Fibroblast of lung (primary cell): ENCODE measurements around the gene AKAP14.

ENCODE experiments used
- CTCF ChIP-seq, 2 donors: IDR thresholded peaks in 1 of 2; conservative IDR thresholded peaks in 1 of 2; 1 replicate in 1 of 2; 2 replicates in 1 of 2; pipeline ENCODE4 v1.5.1; 2011 to 2012; ENCODE audit warnings: low read length in 2 of 2, control low read depth in 1 of 2, inconsistent platforms in 1 of 2, low read depth in 1 of 2, mild to moderate bottlenecking in 1 of 2
- EZH2 ChIP-seq: IDR thresholded peaks from 2 replicates; pipeline ENCODE4 v1.5.1; 2012; ENCODE audit warnings: low read length, control low read depth, mild to moderate bottlenecking; ENCODE audit errors: missing control alignments

DNA sequence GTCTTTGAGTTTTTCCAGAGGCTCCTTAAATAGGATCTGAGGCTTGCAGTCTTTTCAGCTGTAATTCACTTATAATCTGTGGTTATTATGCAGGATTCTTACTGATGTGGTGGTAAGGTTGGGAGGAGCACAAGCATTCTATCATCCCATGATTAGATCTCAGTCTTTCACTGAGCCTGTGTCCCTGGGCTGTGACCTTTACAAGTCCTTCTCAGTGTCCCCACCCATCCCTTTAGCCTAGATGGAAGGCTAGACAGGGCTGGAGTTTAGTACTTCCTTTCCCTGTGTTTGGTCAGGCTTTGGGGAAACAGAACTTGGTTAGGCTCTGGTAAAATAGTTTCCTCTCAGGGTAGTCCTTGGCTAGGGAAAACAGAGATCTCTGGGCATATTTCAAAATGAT, 64.9 kb downstream of the AKAP14 start:
- no peak for TF ChIP-seq CTCF (conservative IDR thresholded peaks at IDR 0.05 in 1 of 2, IDR thresholded peaks at IDR 0.05 in 1 of 2; ENCODE audit: low read depth in 1 of 2, low read length in 2 of 2)
- TF ChIP-seq EZH2, result no peak
